ENCODE results near the gene TMEM98.
"Not testable (repeated sequence)": the region's sequence is repeated elsewhere in the genome, so short reads cannot be mapped to it uniquely, and the experiment has no call there.

The TMEM98 gene

GRCh38 chr17:32927724-32928585 lies at the start of gene TMEM98:
Gene TMEM98 (plus strand): TSS chr17:32928153. CDS start chr17:32931529, 3,376 bp downstream.
- peak; percentile 37 for DNase-seq

- peak; percentile 23 for DNase-seq
These were observed 49.7 kb upstream of the TMEM98 start for GRCh38 chr17:32878211-32878610.

GRCh38 chr17:32879134-32879533 lies 48.8 kb upstream of the TMEM98 start:
- no peak for DNase-seq

- DNase-seq, result peak; percentile 47
These were observed 47.1 kb upstream of the TMEM98 start for GRCh38 chr17:32880671-32881453.

- DNase-seq, result no peak
These were observed 45.9 kb upstream of the TMEM98 start for GRCh38 chr17:32882029-32882428.

GRCh38 chr17:32882734-32883133 lies 45.2 kb upstream of the TMEM98 start:
- DNase-seq, result peak; percentile 55

GRCh38 chr17:32886951-32887350 lies 41.0 kb upstream of the TMEM98 start:
- not testable (repeated sequence) for DNase-seq

- DNase-seq, result not testable (repeated sequence)
These were observed 40.5 kb upstream of the TMEM98 start for GRCh38 chr17:32887410-32887809.

- DNase-seq, result no peak
These were observed 33.7 kb upstream of the TMEM98 start for GRCh38 chr17:32894245-32894644.

GRCh38 chr17:32896647-32897258 lies 31.2 kb upstream of the TMEM98 start:
- DNase-seq, result no peak

- DNase-seq, result no peak
These were observed 28.5 kb upstream of the TMEM98 start for GRCh38 chr17:32899236-32900013.

- DNase-seq, result no peak
These were observed 26.2 kb upstream of the TMEM98 start for GRCh38 chr17:32901743-32902142.

- no peak for DNase-seq
These were observed 23.9 kb upstream of the TMEM98 start for GRCh38 chr17:32903774-32904673.

- DNase-seq, result no peak
These were observed 23.1 kb upstream of the TMEM98 start for GRCh38 chr17:32904891-32905290.

- DNase-seq, result no peak
These were observed 20.4 kb upstream of the TMEM98 start for GRCh38 chr17:32907583-32907982.

- peak; percentile 76 for DNase-seq
These were observed 18.1 kb upstream of the TMEM98 start for GRCh38 chr17:32909787-32910369.

GRCh38 chr17:32910769-32911168 lies 17.2 kb upstream of the TMEM98 start:
- DNase-seq, result no peak

GRCh38 chr17:32912218-32912897 lies 15.6 kb upstream of the TMEM98 start:
- DNase-seq, result peak; percentile 42

GRCh38 chr17:32913593-32913992 lies 14.4 kb upstream of the TMEM98 start:
- DNase-seq, result no peak

- no peak for DNase-seq
These were observed 13.8 kb upstream of the TMEM98 start for GRCh38 chr17:32914181-32914580.

GRCh38 chr17:32915245-32915644 lies 12.7 kb upstream of the TMEM98 start:
- no peak for DNase-seq
